ENCODE results near the gene SHB. TPM values are rescaled to one million over a fixed set of nuclear protein-coding genes. Genes with fewer than 3 reads are reported as not detected.

The SHB gene
- total and polyA plus RNA-seq, 2 of the 8 experiments (the other 6 are each of a cell fraction or from before 2014, with no cell fraction given) = 4.1 to 12.6 TPM

GRCh38 chr9:38063363-38063707 lies 5.7 kb downstream of the SHB start:
- H2BK20ac ChIP-seq (ENCODE audit: low read length) = no peak overlapping the region
- H3K79me1 ChIP-seq (ENCODE audit: low read depth, low read length) = peaks cover 15% of the 10 kb centered on the region
- H3K4me2 ChIP-seq (ENCODE audit: insufficient read depth in 1 of 2, low read depth in 2 of 2, low read length in 2 of 2) = peak overlapping the region in 1 of 2 experiments; percentile 16; a peak in 2 of 4 replicates
- FAIRE-seq = no peak
- no peak overlapping the region for H2BK120ac ChIP-seq (replicated peaks; ENCODE audit: low read depth, low read length)
- H3K23ac ChIP-seq (ENCODE audit: insufficient read length) = no peak overlapping the region
- H4K5ac ChIP-seq (ENCODE audit: insufficient read length, low read depth, low read length) = no peak overlapping the region
- no peak overlapping the region for H3K27ac ChIP-seq (ENCODE audit: low read depth, low read length)
- no peak overlapping the region; the same call in 1 of the 2 replicates for H2AK5ac ChIP-seq (ENCODE audit: low read depth, low read length)
- H3K14ac ChIP-seq (ENCODE audit: insufficient read length) = no peak overlapping the region
- no peak overlapping the region for H3K56ac ChIP-seq (replicated peaks; ENCODE audit: insufficient read length, low read depth, low read length)
- CTCF ChIA-PET (ENCODE audit: partially characterized antibody) = interaction anchor here (1.6 to 5.9 kb wide), 8 partner anchors 9 to 89 kb away, joined by 4 to 24 read pairs (median 8); no protein-coding TSS in a partner anchor
- no peak overlapping the region for H2BK15ac ChIP-seq (ENCODE audit: low read length)
- POLR2A ChIA-PET (ENCODE audit: partially characterized antibody) = interaction anchor here (0.6 to 1.5 kb wide), 6 partner anchors 10 to 353 kb away, joined by 3 to 4 read pairs (median 3); no protein-coding TSS in a partner anchor
- no peak overlapping the region for H3K4me3 ChIP-seq (ENCODE audit: extremely low read depth in 1 of 4, insufficient read depth in 2 of 4, low read depth in 3 of 4, low read length in 4 of 4)
- no peaks in the 10 kb centered on the region for H3K36me3 ChIP-seq (ENCODE audit: control insufficient read depth in 2 of 4, insufficient read depth in 4 of 4, low read length in 3 of 4)
- peaks cover 8 to 46% (median 29%) of the 10 kb centered on the region in 4 experiments for H3K4me1 ChIP-seq (replicated peaks in 1 of 4; ENCODE audit: control insufficient read depth in 3 of 4, insufficient read depth in 4 of 4, low read length in 3 of 4)
- no peaks in the 10 kb centered on the region for H3K9me3 ChIP-seq (ENCODE audit: insufficient read depth in 2 of 2, low read depth in 1 of 2, low read length in 1 of 2)
- no peak overlapping the region for H2BK12ac ChIP-seq (ENCODE audit: low read depth, low read length)
- H3K79me2 ChIP-seq (ENCODE audit: control insufficient read depth in 1 of 2, insufficient read depth in 2 of 2, low read length in 2 of 2) = peaks cover 3 to 61% of the 10 kb centered on the region in 2 experiments; a peak in 3 of 4 replicates
- H2AFZ ChIP-seq (ENCODE audit: low read length) = no peak overlapping the region
- no peak overlapping the region for H3K18ac ChIP-seq (ENCODE audit: extremely low read depth, low read length)
- no peak overlapping the region for H4K91ac ChIP-seq (replicated peaks; ENCODE audit: insufficient read length, low read length)
- H4K20me1 ChIP-seq (replicated peaks in 1 of 2; ENCODE audit: control insufficient read depth in 1 of 2, insufficient read depth in 2 of 2, low read length in 2 of 2) = peaks cover 9 to 23% of the 10 kb centered on the region in 2 experiments
- H3K27me3 ChIP-seq (replicated peaks in 1 of 4; ENCODE audit: control insufficient read depth in 3 of 4, extremely low read depth in 1 of 4, insufficient read depth in 3 of 4, low read length in 3 of 4) = peaks cover 0 to 15% (median 11%) of the 10 kb centered on the region in 4 experiments; a peak in 5 of 7 replicates
- H3K23me2 ChIP-seq (ENCODE audit: low read depth, low read length) = peaks cover 16% of the 10 kb centered on the region
- H2BK5ac ChIP-seq (ENCODE audit: low read depth, low read length) = no peak overlapping the region; the same call in 1 of the 2 replicates
- 0 out of 7 replicates have a peak overlapping the region, but pooled peaks of 1 of the 4 experiments have one; percentile 13 for H3K9ac ChIP-seq (replicated peaks in 1 of 4; ENCODE audit: extremely low read depth in 1 of 4, low read depth in 3 of 4, low read length in 3 of 4)
- WGBS, 2 experiments (ENCODE audit: extremely low coverage in 1 of 2, insufficient coverage in 1 of 2, insufficient read length in 1 of 2, insufficient replicate concordance in 2 of 2, low coverage in 1 of 2, low lambda C conversion rate in 2 of 2, missing lambda C conversion rate in 1 of 2) = 79% methylated on average over 2 of the region's 2 CpGs; no CpG with 5 or more reads in 1 of the 2 experiments
- no peak overlapping the region for H4K8ac ChIP-seq (ENCODE audit: extremely low read depth, insufficient read depth, low read length)
- no peak overlapping the region for H3K4ac ChIP-seq (replicated peaks; ENCODE audit: insufficient read length, low read depth, low read length)
- DNase-seq (ENCODE audit: low read depth in 1 of 2, low spot score in 2 of 2) = no peak
- no peak for TF ChIP-seq ASH2L (IDR thresholded peaks at IDR 0.05; ENCODE audit: low read length)
- no peak for TF ChIP-seq RAD21 (IDR thresholded peaks at IDR 0.05 in 1 of 2, conservative IDR thresholded peaks at IDR 0.05 in 1 of 2; ENCODE audit: low read depth in 2 of 2, low read length in 2 of 2)
- TF ChIP-seq TEAD4 (IDR thresholded peaks at IDR 0.05; ENCODE audit: low read depth, low read length) = no peak
- no peak for TF ChIP-seq POLR2AphosphoS5 (IDR thresholded peaks at IDR 0.05; ENCODE audit: low read depth, low read length)
- no peak for TF ChIP-seq KDM4A (IDR thresholded peaks at IDR 0.05; ENCODE audit: low read depth, low read length, severe bottlenecking)
- TF ChIP-seq TAF7 (optimal IDR thresholded peaks at IDR 0.05; ENCODE audit: borderline replicate concordance, low read depth, low read length) = no peak
- no peak for TF ChIP-seq CHD2 (IDR thresholded peaks at IDR 0.05; ENCODE audit: low read length)
- TF ChIP-seq SUZ12 (IDR thresholded peaks at IDR 0.05; ENCODE audit: low read length) = no peak
- no peak for TF ChIP-seq NANOG (IDR thresholded peaks at IDR 0.05; ENCODE audit: insufficient read depth, low read depth, low read length, poor library complexity, severe bottlenecking)
- no peak for TF ChIP-seq SP4 (IDR thresholded peaks at IDR 0.05; ENCODE audit: low read length)
- TF ChIP-seq YY1 (IDR thresholded peaks at IDR 0.05; ENCODE audit: low read depth, low read length) = no peak
- no peak for TF ChIP-seq SIRT6 (IDR thresholded peaks at IDR 0.05; ENCODE audit: low read length)
- TF ChIP-seq ATF3 (IDR thresholded peaks at IDR 0.05; ENCODE audit: insufficient read depth, low read depth, low read length) = no peak
- no peak for TF ChIP-seq ZNF274 (IDR thresholded peaks at IDR 0.05; ENCODE audit: borderline replicate concordance, extremely low read depth, low read length)
